Activated naive CD4-positive, alpha-beta T cell treated with anti-CD3 and anti-CD28 coated beads, Interleukin-2, amount 10 ng/mL, durations not matched to agents 7 days and 5 days (primary cell): ENCODE measurements around the gene PRKCZ.

Source experiments
- CTCF ChIA-PET: fragments of 350-600 bp; sonication (Branson Sonifier 250); formaldehyde crosslinking; loops from one replicate; lab custom pipeline; 2021; ENCODE audit warnings: antibody characterized with exemption; lab: Charles Lee
- DNase-seq: peaks from one replicate; pipeline ENCODE4 v3.0.0-alpha.2; 2020
- H3K27ac Mint-ChIP-seq: one replicate; pipeline ENCODE4 v1.8.0; 2021; ENCODE audit warnings: mild to moderate bottlenecking, moderate library complexity, mixed read lengths
- H3K27me3 Mint-ChIP-seq: one replicate; pipeline ENCODE4 v1.8.0; 2021; ENCODE audit warnings: mild to moderate bottlenecking, mixed read lengths
- H3K36me3 Mint-ChIP-seq: one replicate; pipeline ENCODE4 v1.8.0; 2021; ENCODE audit warnings: mixed read lengths
- H3K4me1 Mint-ChIP-seq: one replicate; pipeline ENCODE4 v1.8.0; 2021; ENCODE audit warnings: mixed read lengths
- H3K4me3 Mint-ChIP-seq: one replicate; pipeline ENCODE4 v1.8.0; 2021; ENCODE audit warnings: mild to moderate bottlenecking, moderate library complexity, mixed read lengths
- H3K9me3 Mint-ChIP-seq: one replicate; pipeline ENCODE4 v1.8.0; 2021; ENCODE audit warnings: mixed read lengths

The PRKCZ gene

GRCh38 chr1:2203671-2204414, 153.6 kb downstream of the PRKCZ start:
- H3K27ac Mint-ChIP-seq = no peak overlapping the region
- peaks cover 27% of the 10 kb centered on the region for H3K4me1 Mint-ChIP-seq
- H3K9me3 Mint-ChIP-seq = no peaks in the 10 kb centered on the region
- CTCF ChIA-PET = interaction anchor here (1.3 to 2.9 kb wide), 2 partner anchors 9 to 178 kb away, joined by 5 to 11 read pairs; partner anchors contain the start of gene FAAP20
- no peak overlapping the region for H3K4me3 Mint-ChIP-seq
- no peaks in the 10 kb centered on the region for H3K36me3 Mint-ChIP-seq
- DNase-seq = no peak
- H3K27me3 Mint-ChIP-seq = peaks cover 22% of the 10 kb centered on the region

DNA sequence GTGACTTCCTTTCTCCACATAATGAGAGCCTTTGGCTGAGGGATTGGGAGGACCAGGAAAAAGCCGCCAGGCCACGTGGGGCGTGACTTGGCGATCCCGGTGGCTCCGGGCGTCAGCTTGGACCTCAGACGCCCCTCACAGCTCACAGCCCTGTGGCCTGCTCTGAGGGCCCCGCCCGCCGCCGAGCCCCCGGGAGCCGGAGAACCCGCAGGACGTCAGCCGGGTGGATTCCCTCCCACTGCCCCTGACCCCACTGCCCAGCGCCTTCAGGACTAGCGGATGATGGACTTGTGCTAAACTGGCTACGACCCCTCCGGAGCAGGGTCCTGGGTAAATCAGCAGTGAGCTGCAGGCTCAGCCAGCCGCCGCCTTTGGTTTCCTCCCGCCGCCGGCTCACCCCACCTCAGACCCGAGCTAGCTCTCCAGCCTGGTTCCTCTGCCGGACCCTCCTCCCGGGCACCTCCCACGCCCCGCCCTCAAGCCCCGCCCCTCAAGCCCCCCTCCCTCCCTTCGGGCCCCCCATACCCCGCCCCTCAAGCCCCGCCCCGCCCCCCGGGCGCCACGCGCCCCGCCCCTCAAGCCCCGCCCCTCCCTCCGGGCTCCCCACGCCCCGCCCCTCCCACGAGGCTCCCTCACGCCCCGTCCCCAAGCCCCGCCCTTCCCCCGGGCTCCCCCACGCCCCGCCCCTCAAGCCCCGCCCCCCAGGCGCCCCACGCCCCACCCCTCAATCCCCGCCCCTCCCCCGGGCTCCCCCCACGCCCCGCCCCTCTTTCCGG, 154.4 kb downstream of the PRKCZ start:
- H3K4me1 Mint-ChIP-seq = peaks cover 19% of the 10 kb centered on the region
- no peak for DNase-seq
- CTCF ChIA-PET = interaction anchor here (0.9 to 2.9 kb wide), 2 partner anchors 10 to 111 kb away, joined by 3 to 11 read pairs; partner anchors contain the start of gene FAAP20
- no peak overlapping the region for H3K4me3 Mint-ChIP-seq
- no peak overlapping the region for H3K27ac Mint-ChIP-seq
- H3K36me3 Mint-ChIP-seq = no peaks in the 10 kb centered on the region
- H3K9me3 Mint-ChIP-seq = no peaks in the 10 kb centered on the region
- H3K27me3 Mint-ChIP-seq = peaks cover 28% of the 10 kb centered on the region

GRCh38 chr1:2205191-2205952, 155.2 kb downstream of the PRKCZ start:
- H3K27ac Mint-ChIP-seq = peak overlapping the region; percentile 52
- H3K36me3 Mint-ChIP-seq = no peaks in the 10 kb centered on the region
- peak; percentile 96 for DNase-seq
- peak overlapping the region; percentile 60 for H3K4me3 Mint-ChIP-seq
- CTCF ChIA-PET = interaction anchor here (0.9 to 2.9 kb wide), 2 partner anchors 10 to 110 kb away, joined by 3 to 11 read pairs; partner anchors contain the start of gene FAAP20
- peaks cover 33% of the 10 kb centered on the region for H3K27me3 Mint-ChIP-seq
- peaks cover 13% of the 10 kb centered on the region for H3K4me1 Mint-ChIP-seq
- no peaks in the 10 kb centered on the region for H3K9me3 Mint-ChIP-seq

DNA sequence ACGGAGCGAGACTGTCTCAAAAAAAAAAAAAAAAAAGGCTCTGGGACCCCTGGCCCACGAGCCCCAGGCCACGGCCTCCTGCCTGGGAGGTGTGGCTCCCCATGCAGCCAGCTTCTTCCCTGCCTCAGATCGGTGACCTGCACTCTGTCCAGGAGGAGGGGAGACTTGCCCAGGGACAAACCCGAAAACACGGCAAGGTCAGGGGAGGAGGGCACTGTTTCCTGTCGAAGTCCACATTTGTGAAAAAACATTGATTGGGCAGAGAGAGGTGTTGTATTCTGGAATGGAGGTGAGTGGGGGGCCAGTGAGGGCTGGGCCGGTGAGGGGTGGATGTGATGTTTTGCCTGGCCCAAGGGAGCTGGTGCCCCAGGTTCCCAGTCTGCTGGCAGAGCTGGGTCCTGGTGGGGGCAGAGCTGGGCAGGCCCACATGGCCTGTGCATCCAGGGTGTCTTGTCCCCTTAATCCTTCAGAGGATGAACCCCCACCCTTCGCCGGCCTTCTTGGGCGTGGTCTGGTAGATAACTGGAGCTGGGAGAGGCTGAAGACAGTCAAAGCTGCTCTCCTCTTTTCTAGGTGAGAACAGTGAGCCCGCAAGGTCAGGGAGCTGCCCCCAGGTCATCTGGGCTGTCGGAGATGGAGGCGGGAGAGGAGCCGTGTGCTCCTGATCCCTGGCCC, 156.7 kb downstream of the PRKCZ start:
- H3K27ac Mint-ChIP-seq = no peak overlapping the region
- no peaks in the 10 kb centered on the region for H3K36me3 Mint-ChIP-seq
- CTCF ChIA-PET = interaction anchor here (0.9 to 1.0 kb wide), 2 partner anchors 12 to 175 kb away, joined by 3 to 4 read pairs; partner anchors contain the start of gene FAAP20
- H3K4me3 Mint-ChIP-seq = no peak overlapping the region
- DNase-seq = no peak
- no peaks in the 10 kb centered on the region for H3K9me3 Mint-ChIP-seq
- peaks cover 33% of the 10 kb centered on the region for H3K27me3 Mint-ChIP-seq
- peaks cover 11% of the 10 kb centered on the region for H3K4me1 Mint-ChIP-seq

GRCh38 chr1:2208309-2209239, 158.4 kb downstream of the PRKCZ start:
- Mint-ChIP-seq H3K36me3 (no peaks in the 10 kb centered on the region), H3K4me3 (no peak overlapping the region), H3K27ac (no peak overlapping the region), H3K4me1 (peaks cover 21% of the 10 kb centered on the region), H3K27me3 (peaks cover 33% of the 10 kb centered on the region), H3K9me3 (no peaks in the 10 kb centered on the region)
- no peak for DNase-seq
- CTCF ChIA-PET = interaction anchor here (1.0 to 1.2 kb wide), 3 partner anchors 13 to 174 kb away, joined by 3 to 4 read pairs (median 3); no protein-coding TSS in a partner anchor

- peaks cover 33% of the 10 kb centered on the region for H3K27me3 Mint-ChIP-seq
- H3K4me3 Mint-ChIP-seq = no peak overlapping the region
- no peaks in the 10 kb centered on the region for H3K36me3 Mint-ChIP-seq
- no peak overlapping the region for H3K27ac Mint-ChIP-seq
- no peak for DNase-seq
- CTCF ChIA-PET = interaction anchor here (1.0 to 1.2 kb wide), 2 partner anchors 14 to 173 kb away, joined by 3 to 4 read pairs; no protein-coding TSS in a partner anchor
- H3K9me3 Mint-ChIP-seq = no peaks in the 10 kb centered on the region
- H3K4me1 Mint-ChIP-seq = peaks cover 18% of the 10 kb centered on the region
Measured at GRCh38 chr1:2209400-2210083, 159.3 kb downstream of the PRKCZ start.

DNA sequence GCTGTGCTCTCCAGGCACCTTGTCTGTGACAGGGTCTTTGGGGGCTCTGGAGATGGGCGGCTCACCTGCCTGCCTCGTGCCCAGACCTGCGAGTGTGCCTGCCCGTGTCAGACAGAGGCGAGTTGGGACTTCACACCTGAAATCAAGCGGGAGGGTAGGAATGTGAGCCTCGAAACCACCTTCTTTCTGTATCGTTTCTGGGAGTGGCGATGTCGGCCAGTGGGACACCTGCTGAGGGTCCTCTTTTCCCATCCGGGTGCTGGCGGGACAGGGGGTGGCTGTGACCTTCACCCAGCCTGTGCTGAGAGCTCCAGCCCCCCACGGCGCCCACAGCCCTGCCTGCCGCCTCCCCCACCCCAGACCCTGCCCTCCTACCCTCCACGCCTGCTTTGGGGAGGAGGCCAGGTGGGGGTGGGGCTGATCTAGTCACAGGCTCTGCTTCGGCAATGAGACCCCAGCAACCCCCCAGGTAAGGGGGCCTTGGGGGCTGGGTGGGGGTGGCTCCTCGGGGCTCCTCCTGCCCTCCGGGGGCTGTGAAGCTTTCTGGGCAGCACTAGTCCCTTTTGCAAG, 160.0 kb downstream of the PRKCZ start:
- no peak for DNase-seq
- H3K36me3 Mint-ChIP-seq = no peaks in the 10 kb centered on the region
- peaks cover 33% of the 10 kb centered on the region for H3K27me3 Mint-ChIP-seq
- H3K4me3 Mint-ChIP-seq = no peak overlapping the region
- H3K9me3 Mint-ChIP-seq = no peaks in the 10 kb centered on the region
- H3K27ac Mint-ChIP-seq = no peak overlapping the region
- peaks cover 18% of the 10 kb centered on the region for H3K4me1 Mint-ChIP-seq
- CTCF ChIA-PET = interaction anchor here (1.0 kb wide), 1 partner anchor 172 kb away, joined by 3 read pairs; no protein-coding TSS in a partner anchor

GRCh38 chr1:2210786-2211185, 160.6 kb downstream of the PRKCZ start:
- Mint-ChIP-seq H3K4me1 (peaks cover 17% of the 10 kb centered on the region), H3K36me3 (no peaks in the 10 kb centered on the region), H3K4me3 (no peak overlapping the region), H3K27ac (no peak overlapping the region), H3K9me3 (no peaks in the 10 kb centered on the region), H3K27me3 (peaks cover 36% of the 10 kb centered on the region)
- CTCF ChIA-PET = interaction anchor here (1.1 kb wide), 1 partner anchor 105 kb away, joined by 4 read pairs; no protein-coding TSS in a partner anchor
- DNase-seq = no peak

- H3K4me3 Mint-ChIP-seq = no peak overlapping the region
- peaks cover 36% of the 10 kb centered on the region for H3K27me3 Mint-ChIP-seq
- H3K9me3 Mint-ChIP-seq = no peaks in the 10 kb centered on the region
- H3K27ac Mint-ChIP-seq = no peak overlapping the region
- H3K36me3 Mint-ChIP-seq = no peaks in the 10 kb centered on the region
- CTCF ChIA-PET = interaction anchor here (1.3 kb wide), 1 partner anchor 13 kb away, joined by 6 read pairs; no protein-coding TSS in a partner anchor
- H3K4me1 Mint-ChIP-seq = peaks cover 14% of the 10 kb centered on the region
- no peak for DNase-seq
Measured at GRCh38 chr1:2212274-2212531, 162.0 kb downstream of the PRKCZ start.

GRCh38 chr1:2212532-2213491, 162.6 kb downstream of the PRKCZ start:
- Mint-ChIP-seq H3K27ac (peak overlapping the region; percentile 72), H3K36me3 (no peaks in the 10 kb centered on the region), H3K4me3 (peak overlapping the region; percentile 26), H3K4me1 (peaks cover 13% of the 10 kb centered on the region), H3K27me3 (peaks cover 36% of the 10 kb centered on the region), H3K9me3 (no peaks in the 10 kb centered on the region)
- CTCF ChIA-PET = interaction anchor here (1.3 kb wide), 1 partner anchor 12 kb away, joined by 6 read pairs; no protein-coding TSS in a partner anchor
- DNase-seq = peak; percentile 79
